ENCODE measurements around the gene DMXL2. TPM values are rescaled to one million over a fixed set of nuclear protein-coding genes. Genes with fewer than 3 reads are reported as not detected.

Gene DMXL2
- total RNA-seq, 6 experiments from 2014 or later = 10.1 to 12.5 (median 10.7) TPM

DNA sequence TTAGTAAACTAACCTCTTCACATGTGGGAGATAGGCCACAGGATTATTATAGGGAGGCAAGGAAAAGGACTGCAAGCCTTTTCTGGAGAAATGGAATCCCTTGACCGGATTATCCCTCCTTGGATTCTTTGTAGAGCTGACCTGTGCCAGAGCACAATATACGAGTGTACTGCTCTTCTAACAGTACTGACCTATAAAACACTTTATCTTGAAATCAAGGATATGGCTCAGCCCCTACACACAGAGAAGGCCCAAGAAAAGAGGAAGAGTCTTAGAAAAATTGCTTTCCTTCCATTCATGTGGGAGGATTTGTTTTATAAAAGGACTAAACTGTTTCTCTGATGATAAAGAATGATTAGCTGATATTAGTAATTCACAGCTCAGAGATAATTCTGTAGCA lies 42.2 kb downstream of the DMXL2 start:
- Mint-ChIP-seq H3K36me3 (ENCODE audit: low read depth) (no peaks in the 10 kb centered on the region), H3K9me3 (no peaks in the 10 kb centered on the region; the same call in 1 of the 2 replicates), H3K27ac (no peak overlapping the region), H3K4me1 (ENCODE audit: low read depth) (peaks cover 11% of the 10 kb centered on the region; the same call in 1 of the 2 replicates), H3K4me3 (no peak overlapping the region), H3K27me3 (ENCODE audit: insufficient read depth) (no peaks in the 10 kb centered on the region)
- TF ChIP-seq, protein P1, sequence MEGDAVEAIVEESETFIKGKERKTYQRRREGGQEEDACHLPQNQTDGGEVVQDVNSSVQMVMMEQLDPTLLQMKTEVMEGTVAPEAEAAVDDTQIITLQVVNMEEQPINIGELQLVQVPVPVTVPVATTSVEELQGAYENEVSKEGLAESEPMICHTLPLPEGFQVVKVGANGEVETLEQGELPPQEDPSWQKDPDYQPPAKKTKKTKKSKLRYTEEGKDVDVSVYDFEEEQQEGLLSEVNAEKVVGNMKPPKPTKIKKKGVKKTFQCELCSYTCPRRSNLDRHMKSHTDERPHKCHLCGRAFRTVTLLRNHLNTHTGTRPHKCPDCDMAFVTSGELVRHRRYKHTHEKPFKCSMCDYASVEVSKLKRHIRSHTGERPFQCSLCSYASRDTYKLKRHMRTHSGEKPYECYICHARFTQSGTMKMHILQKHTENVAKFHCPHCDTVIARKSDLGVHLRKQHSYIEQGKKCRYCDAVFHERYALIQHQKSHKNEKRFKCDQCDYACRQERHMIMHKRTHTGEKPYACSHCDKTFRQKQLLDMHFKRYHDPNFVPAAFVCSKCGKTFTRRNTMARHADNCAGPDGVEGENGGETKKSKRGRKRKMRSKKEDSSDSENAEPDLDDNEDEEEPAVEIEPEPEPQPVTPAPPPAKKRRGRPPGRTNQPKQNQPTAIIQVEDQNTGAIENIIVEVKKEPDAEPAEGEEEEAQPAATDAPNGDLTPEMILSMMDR (IDR thresholded peaks at IDR 0.05) = no peak
- no peak for DNase-seq

DNA sequence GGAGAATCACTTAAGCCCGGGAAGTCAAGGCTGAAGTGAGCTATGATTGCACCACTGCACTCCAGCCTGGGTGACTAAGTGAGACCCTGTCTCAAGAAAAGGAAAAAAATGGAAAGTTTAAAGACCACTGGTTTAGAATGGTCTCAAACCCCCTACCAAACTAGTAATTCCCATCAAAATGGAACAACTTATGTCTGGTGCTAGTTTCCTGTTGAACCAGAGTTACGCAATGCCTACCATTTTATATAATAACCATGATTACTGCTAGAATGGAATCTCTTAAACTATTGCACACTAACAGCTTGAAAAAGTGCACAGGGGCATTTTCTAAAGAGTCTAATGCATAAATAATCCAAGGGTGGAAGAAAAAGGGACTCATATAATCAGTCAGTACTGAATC lies 43.6 kb downstream of the DMXL2 start:
- no peak overlapping the region for H3K27ac Mint-ChIP-seq
- no peaks in the 10 kb centered on the region for H3K27me3 Mint-ChIP-seq (ENCODE audit: insufficient read depth)
- TF ChIP-seq, protein P1 (IDR thresholded peaks at IDR 0.05) = no peak
- no peaks in the 10 kb centered on the region for H3K36me3 Mint-ChIP-seq (ENCODE audit: low read depth)
- no peaks in the 10 kb centered on the region for H3K9me3 Mint-ChIP-seq
- no peak overlapping the region for H3K4me3 Mint-ChIP-seq
- H3K4me1 Mint-ChIP-seq (ENCODE audit: low read depth) = peaks cover 11% of the 10 kb centered on the region; the same call in 1 of the 2 replicates
- no peak for DNase-seq

DNA sequence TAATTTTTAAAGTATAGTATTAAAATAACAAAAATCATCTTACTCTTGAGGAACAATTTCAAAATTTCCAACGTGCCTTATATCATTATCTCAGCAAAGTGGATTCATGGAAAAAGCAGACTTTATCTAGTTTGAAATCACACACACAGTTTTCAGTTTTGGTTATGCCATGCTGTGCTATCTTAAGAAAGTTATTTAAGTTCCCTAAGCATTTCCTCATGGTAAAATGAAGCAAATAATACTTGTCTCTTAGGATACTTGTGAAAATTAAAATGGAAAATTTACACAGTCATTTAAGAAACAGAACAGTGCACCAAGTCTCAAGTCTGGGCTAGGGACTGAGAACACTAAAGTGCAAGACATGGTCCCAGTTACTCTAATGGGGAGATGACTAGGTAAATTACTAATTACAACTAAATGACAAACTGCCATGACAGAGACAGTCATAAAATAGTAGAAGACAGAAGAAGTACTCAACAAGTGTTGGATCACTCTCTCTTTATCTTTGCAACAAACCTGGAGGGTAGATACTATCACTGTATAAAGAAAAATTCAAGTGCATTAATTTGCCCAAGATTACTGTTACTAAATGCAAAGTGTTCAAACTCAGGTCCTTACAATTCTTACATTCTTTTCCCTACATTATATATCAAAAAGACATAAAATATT lies 44.8 kb downstream of the DMXL2 start:
- DNase-seq = no peak
- no peaks in the 10 kb centered on the region for H3K36me3 Mint-ChIP-seq (ENCODE audit: low read depth)
- H3K9me3 Mint-ChIP-seq = no peaks in the 10 kb centered on the region
- H3K27me3 Mint-ChIP-seq (ENCODE audit: insufficient read depth) = no peaks in the 10 kb centered on the region
- no peak overlapping the region for H3K4me3 Mint-ChIP-seq
- TF ChIP-seq, protein P1 (IDR thresholded peaks at IDR 0.05) = no peak
- H3K27ac Mint-ChIP-seq = no peak overlapping the region
- H3K4me1 Mint-ChIP-seq (ENCODE audit: low read depth) = peaks cover 11% of the 10 kb centered on the region; the same call in 1 of the 2 replicates

DNA sequence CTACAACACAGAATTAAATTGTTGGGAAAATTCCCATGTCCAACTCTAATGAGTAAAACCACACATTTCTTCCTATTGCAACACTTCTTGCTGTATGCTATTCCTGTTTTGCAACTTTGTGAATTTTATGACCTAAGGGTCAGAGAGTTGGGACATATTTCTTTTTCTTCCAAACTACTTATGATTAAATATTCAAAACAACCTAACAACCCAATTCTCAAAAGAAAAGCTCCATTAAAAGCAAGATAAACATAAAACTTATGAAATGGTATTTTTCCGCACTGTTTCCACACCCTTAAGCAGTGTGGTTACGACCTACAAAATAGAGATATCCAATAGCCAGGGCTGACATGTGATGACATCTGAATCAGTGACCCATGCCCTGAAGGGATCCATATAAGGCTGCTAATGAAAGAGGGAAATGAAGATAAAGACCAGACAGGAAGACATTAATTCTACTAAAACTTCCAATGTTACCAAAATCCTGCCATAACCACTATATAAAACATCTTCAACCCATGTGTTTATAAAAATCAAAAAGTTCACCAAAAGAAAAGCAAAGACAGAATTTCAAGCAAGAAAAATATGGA lies 45.6 kb downstream of the DMXL2 start:
- no peaks in the 10 kb centered on the region for H3K27me3 Mint-ChIP-seq (ENCODE audit: insufficient read depth)
- H3K4me3 Mint-ChIP-seq = no peak overlapping the region
- H3K27ac Mint-ChIP-seq = no peak overlapping the region
- H3K9me3 Mint-ChIP-seq = no peaks in the 10 kb centered on the region
- peaks cover 11% of the 10 kb centered on the region; the same call in 1 of the 2 replicates for H3K4me1 Mint-ChIP-seq (ENCODE audit: low read depth)
- DNase-seq = no peak
- TF ChIP-seq, protein P1 (IDR thresholded peaks at IDR 0.05) = no peak
- H3K36me3 Mint-ChIP-seq (ENCODE audit: low read depth) = no peaks in the 10 kb centered on the region

DNA sequence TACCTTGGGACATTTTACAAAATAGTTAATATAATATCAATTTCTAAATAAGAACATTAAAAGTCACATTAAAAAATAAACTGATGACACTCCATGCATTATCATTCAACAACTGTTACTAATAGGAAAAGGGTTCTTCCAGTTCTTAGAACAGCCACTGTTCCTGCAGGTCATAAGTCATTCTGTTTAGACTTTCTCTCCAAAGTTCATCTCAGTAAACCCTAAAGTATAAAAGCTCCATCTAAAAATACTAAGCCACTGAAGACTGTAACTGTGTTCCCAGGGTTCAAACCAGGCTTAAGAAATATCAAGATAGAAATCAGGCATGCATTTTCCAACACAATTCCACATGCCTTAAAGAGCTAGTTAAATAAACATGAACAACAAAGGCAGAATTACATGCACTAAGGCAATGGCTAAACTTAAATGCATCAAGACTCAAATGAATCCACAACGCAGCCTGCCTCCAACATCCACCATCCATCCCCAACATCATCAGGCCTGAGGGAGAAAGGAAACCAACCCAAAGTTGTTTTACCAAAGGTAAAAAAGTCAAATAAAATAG lies 46.2 kb downstream of the DMXL2 start:
- DNase-seq = no peak
- no peak overlapping the region for H3K27ac Mint-ChIP-seq
- H3K4me3 Mint-ChIP-seq = no peak overlapping the region

More for the DNA sequence above, 46.2 kb downstream of the DMXL2 start:
- TF ChIP-seq, protein P1 (IDR thresholded peaks at IDR 0.05) = no peak
- Mint-ChIP-seq H3K36me3 (ENCODE audit: low read depth) (no peaks in the 10 kb centered on the region), H3K27me3 (ENCODE audit: insufficient read depth) (no peaks in the 10 kb centered on the region), H3K9me3 (no peaks in the 10 kb centered on the region), H3K4me1 (ENCODE audit: low read depth) (peaks cover 11% of the 10 kb centered on the region; the same call in 1 of the 2 replicates)
